Adipose tissue (tissue), 3 donors: ENCODE measurements around the gene PHC2. TPM values are rescaled to one million over a fixed set of nuclear protein-coding genes. Genes with fewer than 3 reads are reported as not detected.
"Not testable (repeated sequence)": the region's sequence is repeated elsewhere in the genome, so short reads cannot be mapped to it uniquely, and the experiment has no call there.

Experiments used
- H3K27ac ChIP-seq: one replicate; pipeline ENCODE4 v1.5.1; 2013; ENCODE audit warnings: low read depth, low read length
- WGBS, 3 donors: extraction: QIAGEN DNeasy Blood & Tissue Kit; methylation state at CpG; one replicate each; pipeline ENCODE4 v1.1.7; 2013; 5-methylcytosine and 5-hydroxymethylcytosine counted together
- polyA plus RNA-seq, 3 donors: library from polyadenylated mRNA; stranded (reverse); fragments of 200-250 nt; gene quantifications; one replicate each; pipeline ENCODE4 v1.2.3, GENCODE V29; 2013
- donor health status: healthy with polysubstance abuse.
- donor health status: Bipolar disorder and iron deficiency.
- donor health status: healthy.

The PHC2 gene
- polyA plus RNA-seq, 3 donors, result 44.7 to 150 (median 126) TPM

DNA sequence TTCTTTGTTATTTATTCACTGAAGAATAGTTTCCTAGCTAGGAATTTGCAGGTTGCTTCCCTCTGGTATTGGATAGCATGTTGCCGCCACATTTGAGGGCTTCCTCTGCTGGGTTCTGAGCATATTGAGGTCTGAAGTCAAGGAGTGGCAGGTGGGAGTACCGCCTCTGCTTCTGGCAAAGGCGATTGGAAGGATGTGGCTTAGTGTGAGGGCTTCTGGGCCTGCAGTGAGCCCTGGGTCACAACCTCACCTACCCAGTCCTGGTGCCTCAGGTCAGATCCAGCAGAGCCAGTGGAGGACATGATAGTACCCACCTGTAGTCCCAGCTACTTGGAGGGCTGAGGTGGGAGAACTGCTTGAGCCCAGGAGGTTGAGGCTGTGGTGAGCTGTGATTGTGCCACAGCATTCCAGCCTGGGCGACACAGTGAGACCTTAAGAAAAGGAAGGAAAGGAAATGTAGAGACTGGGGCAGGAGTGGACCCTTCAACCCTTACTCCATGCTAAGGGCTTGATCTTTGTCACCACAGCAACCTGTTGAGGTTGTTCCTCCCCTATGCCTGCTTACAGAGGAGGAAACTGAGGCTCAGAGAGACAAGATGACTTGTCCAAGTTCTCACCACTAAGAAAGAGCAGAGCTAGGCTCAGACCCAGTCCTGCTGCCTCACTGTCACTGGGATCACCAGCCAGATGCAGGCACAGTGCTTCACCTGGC lies 132.8 kb downstream of the PHC2 start:
- no peak overlapping the region for H3K27ac ChIP-seq
- 84 to 92% (median 89%) methylated on average over 4 of the region's 4 CpGs for WGBS, 3 donors

DNA sequence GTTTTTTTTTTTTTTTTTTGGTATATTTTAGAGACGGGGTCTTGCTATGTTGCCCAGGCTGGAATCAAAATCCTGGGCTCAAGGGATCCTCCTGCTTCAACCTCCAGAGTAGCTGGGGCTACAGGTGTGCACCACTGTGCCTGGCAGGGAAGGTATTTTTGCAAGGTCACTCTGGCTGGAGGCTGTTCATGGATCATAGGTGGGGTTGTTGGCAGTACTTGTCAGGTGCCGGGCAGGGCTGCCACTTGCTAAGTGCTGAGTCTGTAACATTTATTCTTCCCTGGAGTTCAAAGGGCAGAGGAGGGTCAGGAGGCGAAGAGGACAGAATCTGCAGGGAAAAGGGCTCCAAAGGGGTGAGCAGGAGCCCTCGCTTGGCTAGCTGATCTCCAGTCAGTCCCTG lies 134.1 kb downstream of the PHC2 start:
- WGBS, 3 donors, result 71 to 98% (median 96%) methylated on average over 4 of the region's 4 CpGs
- no peak overlapping the region for H3K27ac ChIP-seq

DNA sequence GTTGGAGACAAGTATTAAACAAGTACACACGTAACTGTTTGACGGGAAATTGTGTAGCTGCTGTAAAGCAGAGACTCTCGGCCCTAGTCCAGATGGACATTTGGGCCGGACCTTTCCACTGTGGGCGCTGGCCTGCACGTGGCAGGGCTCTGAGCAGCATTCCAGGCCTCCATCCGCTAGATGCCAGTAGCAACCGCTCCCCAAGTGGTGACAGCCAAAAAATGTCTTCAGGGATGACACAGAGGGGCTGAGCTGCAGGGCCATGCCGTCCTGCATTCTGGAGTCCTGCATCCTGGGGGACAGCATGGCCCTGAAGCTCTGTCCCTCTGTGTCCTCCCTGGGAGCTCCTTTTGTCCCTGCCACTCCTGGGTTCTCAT lies 134.8 kb downstream of the PHC2 start:
- no peak overlapping the region for H3K27ac ChIP-seq
- 77 to 81% (median 78%) methylated on average over 9 of the region's 9 CpGs for WGBS, 3 donors

DNA sequence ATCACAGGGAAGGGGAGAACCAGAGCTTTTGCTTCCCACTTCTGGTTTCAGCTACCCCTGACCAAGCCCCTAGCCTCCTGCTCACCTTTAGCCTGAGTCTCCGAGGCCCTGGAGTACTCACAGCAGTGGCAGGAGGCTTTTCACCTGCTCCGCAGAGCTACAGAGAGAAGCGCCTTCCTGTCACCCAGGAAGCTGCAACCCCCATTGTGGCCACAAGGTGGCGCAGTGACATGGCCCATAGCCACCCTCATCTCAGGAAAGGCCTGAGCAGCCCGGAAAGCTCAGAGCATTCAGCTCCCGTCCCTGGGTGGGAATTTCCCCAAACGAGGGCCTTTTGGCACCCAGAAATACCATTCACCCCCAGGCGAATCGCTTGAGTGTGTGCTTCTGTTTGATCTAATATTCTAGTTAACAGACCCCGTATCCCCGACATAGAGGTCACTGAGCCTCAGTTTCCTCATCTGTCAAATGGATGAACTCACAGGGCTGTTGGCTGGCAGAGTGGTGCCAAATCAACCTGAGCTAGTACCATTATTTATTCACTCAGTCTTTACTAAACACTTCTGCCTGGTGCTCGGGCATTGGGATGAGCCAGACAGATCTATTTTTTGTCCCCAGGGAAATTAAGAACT lies 135.3 kb downstream of the PHC2 start:
- no peak overlapping the region for H3K27ac ChIP-seq

DNA sequence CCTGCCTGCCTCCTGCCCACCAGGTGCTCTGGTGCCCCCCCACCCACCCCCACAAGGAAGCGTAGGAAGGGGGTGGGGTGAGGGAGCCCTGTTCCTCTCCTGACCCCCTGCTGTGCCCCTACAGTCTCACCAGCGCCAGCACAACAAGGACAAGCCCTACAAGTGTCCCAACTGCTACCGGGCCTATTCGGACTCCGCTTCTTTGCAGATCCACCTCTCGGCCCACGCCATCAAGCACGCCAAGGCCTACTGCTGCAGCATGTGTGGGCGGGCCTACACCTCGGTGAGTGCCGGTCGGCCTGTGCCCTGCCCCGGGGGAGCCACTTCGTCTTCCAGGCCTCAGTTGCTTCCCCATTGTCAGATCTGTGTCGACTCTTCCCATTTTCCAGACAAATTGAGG lies 135.9 kb downstream of the PHC2 start:
- 77 to 86% (median 80%) methylated on average over 15 of the region's 15 CpGs for WGBS, 3 donors
- no peak overlapping the region for H3K27ac ChIP-seq

More for the DNA sequence above, 135.3 kb downstream of the PHC2 start:
- WGBS, 3 donors, result 37 to 44% (median 44%) methylated on average over 12 of the region's 12 CpGs

- 82 to 87% (median 86%) methylated on average over 13 of the region's 13 CpGs for WGBS, 3 donors
- H3K27ac ChIP-seq, result no peak overlapping the region
These were observed 136.6 kb downstream of the PHC2 start for GRCh38 chr1:33294071-33295010.

GRCh38 chr1:33292726-33293340 lies 138.1 kb downstream of the PHC2 start:
- 71 to 75% (median 72%) methylated on average over 13 of the region's 13 CpGs for WGBS, 3 donors
- no peak overlapping the region for H3K27ac ChIP-seq

- 68 to 86% (median 85%) methylated on average over 1 of the region's 2 CpGs for WGBS, 3 donors
- H3K27ac ChIP-seq, result not testable (repeated sequence)
These were observed 140.3 kb downstream of the PHC2 start for GRCh38 chr1:33290615-33291014.

GRCh38 chr1:33289858-33290154 lies 141.1 kb downstream of the PHC2 start:
- H3K27ac ChIP-seq, result no peak overlapping the region
- 88 to 98% (median 93%) methylated on average over 3 of the region's 3 CpGs for WGBS, 3 donors

- no peak overlapping the region for H3K27ac ChIP-seq
- 87 to 92% (median 88%) methylated on average over 16 of the region's 16 CpGs for WGBS, 3 donors
These were observed 141.7 kb downstream of the PHC2 start for GRCh38 chr1:33288976-33289857.

DNA sequence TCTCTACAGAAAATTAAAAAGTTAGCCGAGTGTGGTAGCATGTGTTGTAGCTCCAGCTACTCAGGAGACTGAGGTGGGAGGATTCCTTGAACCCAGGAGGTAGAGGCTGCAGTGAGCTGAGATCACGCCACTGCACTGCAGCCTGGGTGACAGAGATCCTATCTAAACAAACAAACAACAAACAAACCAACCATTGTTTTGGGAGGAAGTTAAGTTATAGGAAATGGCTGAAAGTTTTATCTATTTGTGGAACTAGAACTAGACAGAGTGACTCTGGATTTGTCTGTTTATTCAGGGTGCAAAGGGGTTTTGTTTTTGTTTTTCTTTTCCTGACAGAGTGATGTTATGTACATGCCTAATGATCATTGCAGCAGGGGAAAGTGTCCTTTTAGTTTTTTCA lies 143.6 kb downstream of the PHC2 start:
- 82 to 86% (median 84%) methylated on average over 2 of the region's 2 CpGs for WGBS, 3 donors
- no peak overlapping the region for H3K27ac ChIP-seq

DNA sequence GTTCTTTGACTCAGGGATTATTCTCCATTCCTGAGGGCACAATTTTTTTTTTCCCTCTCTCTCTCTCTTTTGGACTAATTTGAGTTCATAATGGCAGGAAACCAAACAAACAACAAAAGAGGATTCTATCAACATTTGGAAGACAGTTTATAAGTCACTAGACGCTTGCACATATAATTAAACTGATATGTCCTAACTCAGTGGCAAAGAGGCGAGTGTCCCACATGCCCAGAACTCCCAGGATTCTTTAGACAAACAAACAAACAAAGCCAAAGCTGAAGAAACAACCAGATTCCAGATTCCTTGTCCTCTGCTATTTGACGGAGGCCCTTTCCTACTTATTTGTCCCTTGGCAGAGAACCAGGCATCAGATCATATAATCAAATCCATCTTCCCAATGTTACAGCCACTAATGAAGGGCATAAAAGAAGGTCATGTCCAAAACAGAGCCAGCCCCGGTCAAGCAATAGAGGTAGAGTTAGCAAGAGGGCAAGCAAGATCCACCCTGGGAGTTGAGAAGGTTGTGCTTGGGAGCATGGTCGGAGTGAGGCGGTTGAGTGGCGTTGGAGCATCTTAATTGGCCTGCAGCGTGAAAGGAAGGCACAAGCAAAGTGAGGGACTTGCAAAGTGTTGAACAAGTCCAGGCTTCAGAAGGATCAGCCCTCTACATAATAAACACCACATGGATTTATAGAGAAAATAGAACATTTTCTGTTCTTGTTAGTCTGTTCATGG lies 144.3 kb downstream of the PHC2 start:
- 83 to 84% (median 84%) methylated on average over 8 of the region's 8 CpGs for WGBS, 3 donors
- H3K27ac ChIP-seq, result no peak overlapping the region

- no peak overlapping the region for H3K27ac ChIP-seq
- 70 to 83% (median 83%) methylated on average over 6 of the region's 6 CpGs for WGBS, 3 donors
These were observed 146.8 kb downstream of the PHC2 start for GRCh38 chr1:33284049-33284448.

GRCh38 chr1:33282791-33283190 lies 148.1 kb downstream of the PHC2 start:
- whole genome bisulfite sequencing, 3 donors, result 87 to 91% (median 87%) methylated on average over 3 of the region's 3 CpGs

GRCh38 chr1:33281554-33282303 lies 149.2 kb downstream of the PHC2 start:
- H3K27ac ChIP-seq, result no peak overlapping the region
- WGBS, 3 donors, result 94 to 97% (median 95%) methylated on average over 17 of the region's 17 CpGs

More at GRCh38 chr1:33282791-33283190, 148.1 kb downstream of the PHC2 start:
- no peak overlapping the region for H3K27ac ChIP-seq

- 93 to 98% (median 96%) methylated on average over 28 to 29 of the region's 29 CpGs for WGBS, 3 donors
- no peak overlapping the region for H3K27ac ChIP-seq
These were observed 150.7 kb downstream of the PHC2 start for GRCh38 chr1:33280091-33280661.
